Mesenchymal stem cell (in vitro differentiated cells and primary cell): ENCODE measurements around the gene PDE11A.

ENCODE experiments used
- DNase-seq: peaks from one replicate; pipeline ENCODE4 v3.0.0-alpha.2; 2013
- H2AFZ ChIP-seq: one replicate; pipeline ENCODE4 v1.6.1; 2013; ENCODE audit warnings: low read depth, mild to moderate bottlenecking, control low read depth, inconsistent platforms, low read length, moderate library complexity
- H2AK5ac ChIP-seq: 2 replicates; pipeline ENCODE4 v1.6.1; 2013; ENCODE audit warnings: low read length, moderate library complexity, mild to moderate bottlenecking, inconsistent platforms; ENCODE audit not compliant: severe bottlenecking
- H2BK120ac ChIP-seq: one replicate; pipeline ENCODE4 v1.6.1; 2013; ENCODE audit warnings: low read depth, mild to moderate bottlenecking, inconsistent platforms, low read length, moderate library complexity
- H2BK12ac ChIP-seq, 2 experiments: one replicate each; pipeline ENCODE4 v1.6.1; 2013; ENCODE audit warnings: inconsistent platforms in 2 of 2, low read length in 2 of 2, mild to moderate bottlenecking in 2 of 2, moderate library complexity in 2 of 2, control low read depth in 1 of 2
- H2BK15ac ChIP-seq: one replicate; pipeline ENCODE4 v1.6.1; 2013; ENCODE audit warnings: mild to moderate bottlenecking, low read depth, inconsistent platforms; ENCODE audit not compliant: poor library complexity, severe bottlenecking
- H2BK5ac ChIP-seq: 2 replicates; pipeline ENCODE4 v1.6.1; 2013; ENCODE audit warnings: low read depth, mild to moderate bottlenecking, low read length, control low read depth, inconsistent platforms; ENCODE audit not compliant: poor library complexity, severe bottlenecking
- H3K14ac ChIP-seq, 2 experiments: one replicate each; pipeline ENCODE4 v1.6.1; 2013; ENCODE audit warnings: inconsistent platforms in 2 of 2, low read length in 2 of 2, control low read depth in 1 of 2, mild to moderate bottlenecking in 1 of 2, moderate library complexity in 1 of 2
- H3K18ac ChIP-seq, 2 experiments: one replicate each; pipeline ENCODE4 v1.6.1; 2013; ENCODE audit warnings: inconsistent platforms in 2 of 2, low read length in 2 of 2, control low read depth in 1 of 2, low read depth in 1 of 2, mild to moderate bottlenecking in 1 of 2
- H3K23ac ChIP-seq, 2 experiments: one replicate each; pipeline ENCODE4 v1.6.1; 2013; ENCODE audit warnings: inconsistent platforms in 2 of 2, low read length in 2 of 2, mild to moderate bottlenecking in 2 of 2, moderate library complexity in 2 of 2, control low read depth in 1 of 2
- H3K27ac ChIP-seq: 2 replicates; pipeline ENCODE4 v1.5.1; 2013; ENCODE audit warnings: mild to moderate bottlenecking, moderate library complexity, low read length, control low read depth, inconsistent platforms; ENCODE audit not compliant: poor library complexity, severe bottlenecking
- H3K27me3 ChIP-seq, 2 experiments: 2 replicates each; pipeline versions ENCODE4 v1.6.1 to v1.7.0; 2013; ENCODE audit warnings: low read length in 2 of 2, mild to moderate bottlenecking in 2 of 2, moderate library complexity in 2 of 2, control low read depth in 1 of 2, inconsistent platforms in 1 of 2; ENCODE audit not compliant: control insufficient read depth in 1 of 2, insufficient read depth in 1 of 2
- H3K36me3 ChIP-seq, 2 experiments: 2 replicates each; pipeline versions ENCODE4 v1.6.1 to v1.7.0; 2013; ENCODE audit warnings: low read length in 2 of 2, control low read depth in 1 of 2, inconsistent platforms in 1 of 2, low read depth in 1 of 2, mild to moderate bottlenecking in 1 of 2; ENCODE audit not compliant: insufficient read depth in 2 of 2, control insufficient read depth in 1 of 2
- H3K4ac ChIP-seq, 2 experiments: one replicate each; pipeline ENCODE4 v1.6.1; 2013; ENCODE audit warnings: inconsistent platforms in 2 of 2, low read length in 2 of 2, mild to moderate bottlenecking in 2 of 2, moderate library complexity in 2 of 2, control low read depth in 1 of 2, low read depth in 1 of 2
- H3K4me1 ChIP-seq: 2 replicates; pipeline ENCODE4 v1.6.1; 2013; ENCODE audit warnings: low read depth, low read length, control low read depth; ENCODE audit not compliant: control insufficient read depth, insufficient read depth
- H3K4me2 ChIP-seq: 2 replicates; pipeline ENCODE4 v1.6.1; 2013; ENCODE audit warnings: low read length, mild to moderate bottlenecking, inconsistent platforms; ENCODE audit not compliant: poor library complexity, severe bottlenecking
- H3K4me3 ChIP-seq, 2 experiments: 2 replicates each; pipeline versions ENCODE4 v1.5.1 to v1.7.0; 2013; ENCODE audit warnings: low read length in 2 of 2, mild to moderate bottlenecking in 2 of 2, control low read depth in 1 of 2, low read depth in 1 of 2; ENCODE audit not compliant: insufficient read depth in 1 of 2
- H3K79me1 ChIP-seq: replicated peaks from 2 replicates; pipeline ENCODE4 v1.6.1; 2013; ENCODE audit warnings: mild to moderate bottlenecking, control low read depth, low read length, inconsistent platforms; ENCODE audit not compliant: poor library complexity, severe bottlenecking
- H3K9ac ChIP-seq: 2 replicates; pipeline ENCODE4 v1.7.0; 2013; ENCODE audit warnings: mild to moderate bottlenecking, low read length, moderate library complexity
- H3K9me3 ChIP-seq: 2 replicates; pipeline ENCODE4 v1.7.0; 2013; ENCODE audit warnings: mild to moderate bottlenecking, low read length; ENCODE audit not compliant: control insufficient read depth
- H4K8ac ChIP-seq: one replicate; pipeline ENCODE4 v1.6.1; 2013; ENCODE audit warnings: inconsistent platforms, mild to moderate bottlenecking, low read length, moderate library complexity
- H4K91ac ChIP-seq: one replicate; pipeline ENCODE4 v1.6.1; 2013; ENCODE audit warnings: mild to moderate bottlenecking, low read length, inconsistent platforms
- WGBS: methylation state at CpG from one replicate; pipeline ENCODE4 v1.1.7; 2013; ENCODE audit warnings: mixed read lengths; 5-methylcytosine and 5-hydroxymethylcytosine counted together

The PDE11A gene

DNA sequence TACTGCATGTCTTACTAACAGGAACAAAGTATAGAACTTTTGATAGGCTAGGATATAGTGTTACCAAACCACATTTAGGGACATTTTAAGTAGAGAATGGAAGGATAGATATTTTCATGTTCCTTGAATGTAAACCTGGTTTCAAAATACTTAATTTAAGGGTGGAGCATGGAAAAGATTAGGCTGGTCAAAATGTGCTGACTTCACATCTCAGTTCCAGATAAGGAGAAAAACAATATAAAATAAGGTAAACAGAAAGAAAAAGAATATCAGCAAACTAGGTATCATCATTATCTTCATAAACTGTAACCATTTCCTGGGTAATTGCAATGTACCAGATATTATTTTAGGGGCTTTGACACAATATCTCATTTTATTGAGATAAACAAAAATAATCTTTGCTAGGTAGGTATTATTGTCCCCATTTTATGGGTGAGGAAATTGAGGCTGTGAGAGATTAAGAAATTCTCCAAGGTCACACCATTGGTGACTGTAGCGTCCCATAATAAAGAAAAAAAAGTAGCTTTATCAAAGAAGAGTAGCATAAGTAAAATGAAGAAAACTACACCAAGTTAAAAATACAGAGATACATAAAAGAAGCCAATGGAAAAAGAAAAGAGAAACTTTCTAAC, 3.6 kb downstream of the PDE11A start:
- Histone ChIP-seq H4K91ac (no peak overlapping the region), H3K9ac (no peak overlapping the region), H3K79me1 (no peaks in the 10 kb centered on the region), H2BK5ac (no peak overlapping the region), H2AK5ac (no peak overlapping the region), H3K27me3 (peaks cover 0 to 12% of the 10 kb centered on the region in 2 experiments), H3K14ac (no peak overlapping the region), H3K27ac (no peak overlapping the region), H3K23ac (no peak overlapping the region), H2AFZ (no peak overlapping the region), H3K36me3 (no peaks in the 10 kb centered on the region), H2BK12ac (no peak overlapping the region), H3K4me1 (peaks cover 9% of the 10 kb centered on the region), H3K4me3 (no peak overlapping the region), H3K4ac (no peak overlapping the region), H3K4me2 (no peak overlapping the region), H4K8ac (no peak overlapping the region), H2BK120ac (no peak overlapping the region), H3K18ac (no peak overlapping the region), H3K9me3 (no peaks in the 10 kb centered on the region), H2BK15ac (no peak overlapping the region)
- no peak for DNase-seq
- WGBS, result no CpG with 5 or more reads among the region's 1 CpG

DNA sequence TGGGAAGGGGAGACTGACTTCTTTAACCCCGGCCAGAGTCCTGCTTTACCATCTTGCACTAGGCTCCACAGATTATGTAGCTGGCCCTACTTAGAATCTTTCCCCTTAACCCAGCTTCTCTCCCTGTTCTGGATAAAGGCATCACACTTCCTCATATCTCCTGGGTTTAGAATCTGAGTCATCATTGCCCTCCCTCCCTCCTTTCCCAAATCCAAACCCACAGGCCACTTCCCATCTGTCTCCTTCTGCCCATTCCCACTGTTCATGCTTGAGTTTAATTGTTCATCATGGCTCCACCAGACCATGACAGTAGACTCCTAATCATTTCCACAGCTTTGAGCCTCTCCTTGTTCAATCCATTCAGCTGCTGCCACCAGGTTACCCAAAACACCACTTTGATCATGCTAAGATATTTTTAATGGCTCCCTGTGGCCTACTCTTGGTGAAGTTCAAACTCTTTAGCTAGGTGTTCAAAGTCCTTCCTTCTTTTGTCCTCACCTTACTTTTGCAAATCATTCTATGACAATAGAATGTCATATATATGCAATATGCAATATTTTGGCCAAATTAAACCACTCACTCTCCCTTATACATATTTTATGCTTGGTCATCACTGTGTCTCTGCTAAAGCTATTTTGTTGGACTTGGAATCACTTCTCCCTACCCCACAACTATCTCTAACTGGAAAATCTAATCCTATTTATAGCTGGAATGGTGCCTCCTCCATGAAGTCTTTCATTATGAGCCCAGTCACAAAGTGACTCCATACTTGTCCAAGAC, 5.5 kb downstream of the PDE11A start:
- Histone ChIP-seq H2BK5ac (no peak overlapping the region), H3K27me3 (peaks cover 0 to 12% of the 10 kb centered on the region in 2 experiments), H3K4me3 (no peak overlapping the region), H4K91ac (no peak overlapping the region), H3K18ac (no peak overlapping the region), H2BK12ac (no peak overlapping the region), H3K14ac (no peak overlapping the region), H2BK120ac (no peak overlapping the region), H3K27ac (no peak overlapping the region), H2AK5ac (no peak overlapping the region), H3K9me3 (no peaks in the 10 kb centered on the region), H3K36me3 (no peaks in the 10 kb centered on the region), H3K23ac (no peak overlapping the region), H3K4me1 (peaks cover 5% of the 10 kb centered on the region), H4K8ac (no peak overlapping the region), H3K79me1 (no peaks in the 10 kb centered on the region), H2AFZ (no peak overlapping the region), H3K9ac (no peak overlapping the region), H3K4ac (no peak overlapping the region), H3K4me2 (no peak overlapping the region), H2BK15ac (no peak overlapping the region)
- 95% methylated on average over 1 of the region's 1 CpG for WGBS
- no peak for DNase-seq

DNA sequence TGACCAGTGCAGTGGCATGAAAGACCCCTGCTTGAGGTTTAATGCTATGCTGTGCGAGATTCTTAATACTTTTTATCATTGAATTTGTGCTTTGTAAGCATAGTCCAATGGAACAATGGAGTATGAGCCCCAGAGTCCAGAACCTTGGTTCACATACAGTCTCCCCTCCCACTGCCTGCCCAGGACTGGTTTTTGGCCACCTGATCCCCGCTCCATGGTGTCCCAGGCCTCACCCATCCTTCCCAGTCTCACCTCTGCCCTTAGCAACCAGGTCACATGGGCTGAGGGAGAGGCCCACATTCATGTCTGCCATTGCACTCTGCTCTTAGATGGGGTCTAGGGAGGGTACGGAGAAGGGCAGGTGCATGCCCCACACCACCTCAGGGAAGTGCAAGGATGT, 6.3 kb downstream of the PDE11A start:
- Histone ChIP-seq H2BK12ac (no peak overlapping the region), H3K27me3 (peaks cover 0 to 5% of the 10 kb centered on the region in 2 experiments), H3K79me1 (no peaks in the 10 kb centered on the region), H2BK120ac (no peak overlapping the region), H2BK5ac (no peak overlapping the region), H3K4me1 (peaks cover 3% of the 10 kb centered on the region), H3K18ac (no peak overlapping the region), H3K4ac (no peak overlapping the region), H3K4me2 (no peak overlapping the region), H4K91ac (peak overlapping the region; percentile 30), H2BK15ac (no peak overlapping the region), H3K36me3 (no peaks in the 10 kb centered on the region), H2AK5ac (no peak overlapping the region), H3K9me3 (no peaks in the 10 kb centered on the region), H3K4me3 (no peak overlapping the region), H2AFZ (no peak overlapping the region), H3K14ac (peak overlapping the region in 1 of 2 experiments; percentile 0), H3K23ac (no peak overlapping the region), H4K8ac (no peak overlapping the region), H3K27ac (no peak overlapping the region), H3K9ac (no peak overlapping the region)
- 95% methylated on average over 2 of the region's 3 CpGs for WGBS
- DNase-seq, result no peak

DNA sequence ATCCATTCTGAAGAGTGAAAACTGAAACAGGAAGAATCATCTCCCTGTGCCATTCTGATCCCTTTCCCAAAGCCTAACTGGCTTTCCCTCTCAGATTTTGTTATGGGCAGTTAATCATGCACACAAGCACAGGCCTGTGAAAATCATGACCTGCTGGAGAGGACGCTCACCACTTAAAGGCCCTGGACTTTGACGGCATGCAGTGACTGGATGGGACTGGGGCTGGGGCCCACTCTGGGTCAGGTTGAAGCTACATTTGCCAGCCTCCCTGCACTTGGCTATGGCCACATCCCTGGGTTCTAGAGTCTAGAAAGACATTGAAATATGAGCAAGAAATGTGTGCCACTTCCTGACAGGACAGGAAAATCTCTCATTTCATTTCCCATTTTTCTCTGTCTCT, 12.9 kb downstream of the PDE11A start:
- Histone ChIP-seq H3K79me1 (no peaks in the 10 kb centered on the region), H3K36me3 (no peaks in the 10 kb centered on the region), H3K27ac (no peak overlapping the region), H3K27me3 (peaks cover 0 to 4% of the 10 kb centered on the region in 2 experiments), H3K4ac (no peak overlapping the region), H2BK15ac (no peak overlapping the region), H3K14ac (no peak overlapping the region), H2BK12ac (no peak overlapping the region), H3K18ac (no peak overlapping the region), H4K8ac (no peak overlapping the region), H3K9ac (no peak overlapping the region), H3K4me1 (no peaks in the 10 kb centered on the region), H3K9me3 (no peaks in the 10 kb centered on the region), H2BK120ac (no peak overlapping the region), H2BK5ac (no peak overlapping the region), H3K4me3 (no peak overlapping the region), H3K23ac (no peak overlapping the region), H3K4me2 (no peak overlapping the region), H2AFZ (no peak overlapping the region), H4K91ac (no peak overlapping the region), H2AK5ac (no peak overlapping the region)
- no peak for DNase-seq
- 37% methylated on average over 2 of the region's 2 CpGs for WGBS
